Activated B cell treated with CpG ODN at 0.5 μM for 24 hours (primary cell): ENCODE measurements around the gene BMAL1. TPM values are rescaled to one million over a fixed set of nuclear protein-coding genes. Genes with fewer than 3 reads are reported as not detected.
"Not testable (repeated sequence)": the region's sequence is repeated elsewhere in the genome, so short reads cannot be mapped to it uniquely, and the experiment has no call there.

ENCODE experiments used
- ATAC-seq: fragments of 200-7000 bp; cut with Tn5 transposase; one replicate; pipeline ENCODE4 v1.10.0; 2021; ENCODE audit warnings: low read depth, mild to moderate bottlenecking, moderate library complexity
- CTCF ChIA-PET: fragments of 350-600 bp; sonication (Branson Sonifier 250); formaldehyde crosslinking; loops from one replicate; lab custom pipeline; 2021; ENCODE audit warnings: antibody characterized with exemption; lab: Charles Lee
- POLR2A ChIA-PET: fragments of 350-600 bp; sonication (Branson Sonifier 250); formaldehyde crosslinking; loops from one replicate; lab custom pipeline; 2021; ENCODE audit warnings: antibody characterized with exemption; lab: Charles Lee
- DNase-seq: peaks from one replicate; pipeline ENCODE4 v3.0.0; 2022
- H3K27ac Mint-ChIP-seq: one replicate; pipeline ENCODE4 v1.8.0; 2020; ENCODE audit warnings: mixed read lengths
- H3K27me3 Mint-ChIP-seq: one replicate; pipeline ENCODE4 v1.8.0; 2021; ENCODE audit warnings: mixed read lengths
- H3K36me3 Mint-ChIP-seq: one replicate; pipeline ENCODE4 v1.8.0; 2021; ENCODE audit warnings: low read depth, mixed read lengths
- H3K4me1 Mint-ChIP-seq: one replicate; pipeline ENCODE4 v1.8.0; 2021; ENCODE audit warnings: mixed read lengths
- H3K4me3 Mint-ChIP-seq: one replicate; pipeline ENCODE4 v1.8.0; 2020; ENCODE audit warnings: mild to moderate bottlenecking, mixed read lengths
- H3K9me3 Mint-ChIP-seq: one replicate; pipeline ENCODE4 v1.8.0; 2020; ENCODE audit warnings: mixed read lengths
- CTCF ChIP-seq: fragments of 200-600 bp; IDR thresholded peaks from one replicate; pipeline ENCODE4 v1.8.0; 2022; ENCODE audit warnings: antibody characterized with exemption, mild to moderate bottlenecking
- intact Hi-C: fragments of 100-400 bp; cut with micrococcal nuclease; formaldehyde crosslinking; loops from one replicate; pipeline ENCODE4 v1.15.1; 2024
- total RNA-seq: library from RNA; stranded (reverse); gene quantifications from 2 replicates; pipeline ENCODE4 v1.2.3, GENCODE V29; 2022

BMAL1 gene
- total RNA-seq, 1 donor from 2014 or later = 30.1 TPM

DNA sequence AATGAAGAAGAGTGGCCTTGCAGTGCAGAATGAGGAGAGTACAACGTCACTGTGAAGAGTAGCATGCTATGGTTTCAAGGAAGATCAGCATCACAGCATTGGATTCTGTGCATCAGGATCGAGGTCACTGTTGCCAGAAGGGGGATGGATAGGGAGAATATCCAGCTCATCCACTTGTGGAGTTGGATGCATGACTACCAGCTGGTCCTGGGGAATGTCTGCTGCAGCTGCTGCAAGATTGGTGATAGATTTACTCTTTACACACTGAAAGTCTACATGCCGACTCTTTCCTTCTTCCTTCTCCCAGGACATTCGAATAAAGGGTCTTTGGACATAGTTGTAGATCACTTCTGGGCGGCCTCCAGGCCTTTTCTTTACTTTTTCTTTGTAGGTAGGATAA lies 111.2 kb downstream of the BMAL1 start:
- no peak overlapping the region for H3K4me3 Mint-ChIP-seq
- no peaks in the 10 kb centered on the region for H3K9me3 Mint-ChIP-seq
- H3K4me1 Mint-ChIP-seq = no peaks in the 10 kb centered on the region
- no peak overlapping the region for H3K27ac Mint-ChIP-seq
- CTCF ChIA-PET = no interaction called here
- ATAC-seq (no peak), DNase-seq (no peak)
- POLR2A ChIA-PET = no interaction called here
- H3K36me3 Mint-ChIP-seq = peaks cover 63% of the 10 kb centered on the region
- intact Hi-C loops = loop anchor here (5.0 kb wide), 1 partner anchor 1056 kb away; no protein-coding TSS in a partner anchor
- H3K27me3 Mint-ChIP-seq = no peaks in the 10 kb centered on the region
- no peak for TF ChIP-seq CTCF

DNA sequence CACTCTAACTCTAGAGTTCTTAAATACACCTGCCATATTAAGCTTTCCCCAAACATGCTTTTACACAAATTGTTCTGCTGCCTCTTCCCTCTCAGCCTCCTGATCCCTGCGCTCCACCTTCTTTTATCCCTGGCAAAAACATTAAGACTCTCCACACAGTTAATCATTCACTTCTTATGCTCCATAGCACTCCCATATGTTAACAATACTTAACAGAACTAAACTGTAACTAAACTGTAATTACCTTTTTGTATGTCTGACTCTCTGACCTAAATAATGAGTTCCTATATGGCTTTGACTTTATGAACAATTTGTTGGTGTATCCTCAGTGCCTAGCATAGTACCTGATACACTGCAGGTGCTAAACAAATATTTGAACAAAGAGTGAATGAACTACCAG lies 113.6 kb downstream of the BMAL1 start:
- POLR2A ChIA-PET = no interaction called here
- CTCF ChIA-PET = no interaction called here
- no peak overlapping the region for H3K27ac Mint-ChIP-seq

DNA sequence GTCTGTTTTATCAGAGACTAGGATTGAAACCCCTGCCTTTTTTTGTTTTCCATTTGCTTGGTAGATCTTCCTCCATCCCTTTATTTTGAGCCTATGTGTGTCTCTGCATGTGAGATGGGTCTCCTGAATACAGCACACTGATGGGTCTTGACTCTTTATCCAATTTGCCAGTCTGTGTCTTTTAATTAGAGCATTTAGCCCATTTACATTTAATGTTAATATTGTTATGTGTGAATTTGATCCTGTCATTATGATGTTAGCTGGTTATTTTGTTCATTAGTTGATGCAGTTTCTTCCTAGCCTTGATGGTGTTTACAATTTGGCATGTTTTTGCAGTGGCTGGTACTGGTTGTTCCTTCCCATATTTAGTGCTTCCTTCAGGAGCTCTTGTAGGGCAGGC lies 120.7 kb downstream of the BMAL1 start:
- intact Hi-C loops, H3K9me3 Mint-ChIP-seq, H3K4me3 Mint-ChIP-seq, H3K27me3 Mint-ChIP-seq, H3K27ac Mint-ChIP-seq, DNase-seq, ATAC-seq, H3K4me1 Mint-ChIP-seq, CTCF ChIA-PET, POLR2A ChIA-PET: not testable (repeated sequence)
- peaks cover 34% of the 10 kb centered on the region for H3K36me3 Mint-ChIP-seq

More for the DNA sequence above, 113.6 kb downstream of the BMAL1 start:
- TF ChIP-seq CTCF = no peak
- Mint-ChIP-seq H3K4me3 (no peak overlapping the region), H3K4me1 (no peaks in the 10 kb centered on the region), H3K9me3 (no peaks in the 10 kb centered on the region), H3K36me3 (peaks cover 54% of the 10 kb centered on the region), H3K27me3 (no peaks in the 10 kb centered on the region)
- intact Hi-C loops = no loop called here
- DNase-seq = no peak
- no peak for ATAC-seq

DNA sequence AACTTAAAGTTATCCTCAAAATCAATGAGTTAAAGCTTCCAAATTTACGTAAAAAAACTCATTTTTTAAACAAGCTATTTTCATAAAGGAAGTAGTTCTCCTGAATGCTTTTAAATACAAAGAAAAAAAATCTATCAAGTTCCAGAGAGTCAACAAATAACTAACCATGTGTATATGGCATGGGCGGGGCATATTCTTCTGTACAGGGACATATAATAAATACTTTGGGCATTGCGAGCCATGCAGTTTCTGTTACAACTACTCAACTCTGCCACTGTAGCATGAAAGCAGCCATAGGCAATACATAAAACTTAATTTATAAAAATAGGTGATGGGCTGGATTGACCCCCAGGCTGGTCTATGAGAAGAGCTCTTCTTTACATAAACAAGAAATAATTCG lies 127.6 kb downstream of the BMAL1 start:
- peaks cover 60% of the 10 kb centered on the region for H3K36me3 Mint-ChIP-seq
- ATAC-seq (no peak), DNase-seq (no peak)
- no peaks in the 10 kb centered on the region for H3K4me1 Mint-ChIP-seq
- H3K9me3 Mint-ChIP-seq = peaks cover 3% of the 10 kb centered on the region
- intact Hi-C loops = no loop called here
- H3K4me3 Mint-ChIP-seq = no peak overlapping the region
- no peak for TF ChIP-seq CTCF
- no peak overlapping the region for H3K27ac Mint-ChIP-seq
- POLR2A ChIA-PET = no interaction called here
- H3K27me3 Mint-ChIP-seq = no peaks in the 10 kb centered on the region
- CTCF ChIA-PET = interaction anchor here (0.6 to 1.0 kb wide), 2 partner anchors 20 to 1531 kb away, joined by 3 read pairs; no protein-coding TSS in a partner anchor

- no peak for DNase-seq
- Mint-ChIP-seq H3K4me1 (no peaks in the 10 kb centered on the region), H3K27me3 (no peaks in the 10 kb centered on the region), H3K36me3 (peaks cover 75% of the 10 kb centered on the region), H3K4me3 (no peak overlapping the region), H3K9me3 (no peaks in the 10 kb centered on the region), H3K27ac (no peak overlapping the region)
- no peak for TF ChIP-seq CTCF
- ChIA-PET POLR2A (no interaction called here), CTCF (interaction anchor here (0.6 kb wide), 1 partner anchor 10 kb away, joined by 3 read pairs; no protein-coding TSS in a partner anchor)
- intact Hi-C loops = no loop called here
- no peak for ATAC-seq
Observed at GRCh38 chr11:13415201-13415600, 137.6 kb downstream of the BMAL1 start.

DNA sequence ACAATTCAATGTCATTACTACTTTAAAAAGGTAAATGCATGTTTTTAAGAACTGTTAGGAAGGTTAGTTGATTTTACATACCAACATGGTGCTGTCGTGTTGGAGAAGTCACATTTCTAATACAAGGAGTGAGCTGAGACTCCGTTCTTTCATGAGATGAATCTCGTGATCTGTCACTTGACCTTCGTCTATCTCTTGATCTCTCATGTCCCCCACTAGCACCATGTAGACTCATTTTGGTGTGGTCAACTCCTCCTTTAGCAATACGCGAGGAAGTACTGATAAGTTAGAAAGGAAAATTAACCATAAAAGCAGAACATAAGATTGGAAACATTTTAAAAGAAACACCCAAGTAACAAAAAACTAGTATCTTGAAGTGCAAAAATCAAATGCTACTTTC lies 144.0 kb downstream of the BMAL1 start:
- intact Hi-C loops = no loop called here
- no peak overlapping the region for H3K4me3 Mint-ChIP-seq
- no peak overlapping the region for H3K27ac Mint-ChIP-seq
- ChIA-PET POLR2A (no interaction called here), CTCF (no interaction called here)
- ATAC-seq (no peak), DNase-seq (no peak)
- H3K9me3 Mint-ChIP-seq = peaks cover 9% of the 10 kb centered on the region
- peaks cover 48% of the 10 kb centered on the region for H3K36me3 Mint-ChIP-seq
- TF ChIP-seq CTCF = no peak
- peaks cover 16% of the 10 kb centered on the region for H3K4me1 Mint-ChIP-seq
- no peaks in the 10 kb centered on the region for H3K27me3 Mint-ChIP-seq
